CD1c-positive myeloid dendritic cell (primary cell): ENCODE data around the gene FRA10AC1.

Experiments
- DNase-seq: peaks from one replicate; pipeline ENCODE4 v3.0.0-alpha.2; 2016; ENCODE audit errors: extremely low spot score

Gene FRA10AC1

DNA sequence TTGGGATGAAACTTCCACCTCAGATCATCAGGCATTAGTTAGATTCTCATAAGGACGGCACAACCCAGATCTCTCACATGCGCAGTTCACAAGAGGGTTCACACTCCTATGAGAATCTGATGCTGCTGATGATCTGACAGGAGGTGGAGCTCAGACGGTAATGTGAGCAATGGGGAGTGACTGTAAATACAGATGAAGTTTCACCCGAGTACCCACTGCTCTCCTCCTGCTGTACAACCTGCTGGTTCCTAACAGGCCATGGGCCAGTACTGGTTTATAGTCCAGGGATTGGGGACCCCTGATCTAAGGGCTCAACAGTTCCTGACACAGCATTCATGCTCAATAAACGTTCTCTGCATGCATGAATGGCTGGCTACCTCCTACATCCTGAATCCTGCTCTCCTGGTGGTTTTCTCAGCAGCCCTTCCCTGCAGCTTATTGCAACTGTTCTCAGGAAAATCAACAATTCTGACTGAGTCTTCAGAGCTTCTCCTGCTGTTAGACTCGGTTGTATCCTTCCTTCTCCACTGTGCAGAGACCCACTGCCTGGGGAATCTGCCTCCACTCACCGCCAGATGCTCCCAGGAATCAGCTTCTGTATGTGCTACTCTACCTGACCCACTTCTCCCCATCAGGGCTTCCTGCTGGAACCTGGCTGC is 72.6 kb downstream of the FRA10AC1 start:
- DNase-seq, result no peak

DNA sequence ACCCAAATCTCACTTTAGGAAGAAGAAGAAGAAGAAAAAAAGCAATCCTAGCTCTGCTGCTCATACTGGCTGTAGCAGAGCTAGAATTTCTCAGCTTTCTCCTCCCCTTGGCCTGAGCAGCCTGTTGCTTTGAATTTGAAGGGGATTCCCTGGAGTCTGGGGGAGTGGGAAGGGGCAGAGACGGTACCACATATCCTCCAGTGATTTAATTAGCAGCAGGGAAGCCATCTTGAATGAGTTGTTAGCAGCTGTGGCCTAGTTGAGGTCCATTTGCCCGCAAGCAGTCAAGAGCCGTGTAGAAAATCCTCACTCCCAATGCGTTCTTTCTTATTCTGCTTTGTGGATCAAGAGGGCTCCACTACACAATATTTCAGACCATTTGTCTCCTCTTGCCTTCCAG is 73.5 kb downstream of the FRA10AC1 start:
- DNase-seq, result no peak

DNA sequence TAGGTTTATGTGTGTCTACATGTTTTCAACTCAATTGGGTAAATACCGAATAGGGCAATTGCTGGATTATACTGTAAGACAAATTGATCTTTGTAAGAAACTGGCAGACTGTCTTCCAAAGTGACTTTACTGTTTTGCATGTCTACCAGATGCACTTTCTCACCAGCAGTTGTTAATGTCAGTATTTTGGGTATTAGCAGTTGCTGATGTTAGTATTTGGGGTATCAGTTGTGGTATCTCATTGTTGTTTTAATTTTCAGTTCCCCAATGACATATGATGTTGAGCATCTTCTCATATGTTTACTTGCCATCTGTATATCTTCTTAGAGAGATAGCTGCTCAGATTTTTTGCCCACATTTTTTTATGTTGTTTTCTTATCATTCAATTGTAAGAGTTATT is 79.5 kb downstream of the FRA10AC1 start:
- DNase-seq, result no peak

DNA sequence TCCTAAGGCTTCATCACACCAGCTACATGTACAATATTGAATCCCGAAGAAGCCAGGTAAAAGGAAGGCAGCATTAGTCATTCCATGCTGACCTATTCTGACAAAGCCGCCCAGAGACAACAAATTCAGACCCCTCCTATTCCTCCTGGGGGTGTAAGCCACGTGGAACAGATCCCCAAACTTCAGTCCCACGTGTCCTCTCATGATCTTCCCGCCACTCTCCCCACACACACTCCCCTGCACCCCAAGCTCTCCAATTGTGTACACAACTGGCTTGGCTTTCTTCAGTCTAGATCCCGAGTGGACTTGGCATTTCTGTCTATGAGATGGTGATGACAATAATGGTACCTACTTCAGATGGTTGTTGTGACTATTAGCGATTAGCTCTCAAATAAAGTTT is 81.5 kb downstream of the FRA10AC1 start:
- DNase-seq, result no peak
